GM12874 (cell line): ENCODE results near the gene GLT6D1.

ENCODE experiments used
- CTCF ChIP-seq: IDR thresholded peaks from 2 replicates; pipeline ENCODE4 v1.5.1; 2011; ENCODE audit warnings: low read depth, mild to moderate bottlenecking, control low read depth, low read length, moderate library complexity; ENCODE audit not compliant: insufficient read depth

Gene GLT6D1

DNA sequence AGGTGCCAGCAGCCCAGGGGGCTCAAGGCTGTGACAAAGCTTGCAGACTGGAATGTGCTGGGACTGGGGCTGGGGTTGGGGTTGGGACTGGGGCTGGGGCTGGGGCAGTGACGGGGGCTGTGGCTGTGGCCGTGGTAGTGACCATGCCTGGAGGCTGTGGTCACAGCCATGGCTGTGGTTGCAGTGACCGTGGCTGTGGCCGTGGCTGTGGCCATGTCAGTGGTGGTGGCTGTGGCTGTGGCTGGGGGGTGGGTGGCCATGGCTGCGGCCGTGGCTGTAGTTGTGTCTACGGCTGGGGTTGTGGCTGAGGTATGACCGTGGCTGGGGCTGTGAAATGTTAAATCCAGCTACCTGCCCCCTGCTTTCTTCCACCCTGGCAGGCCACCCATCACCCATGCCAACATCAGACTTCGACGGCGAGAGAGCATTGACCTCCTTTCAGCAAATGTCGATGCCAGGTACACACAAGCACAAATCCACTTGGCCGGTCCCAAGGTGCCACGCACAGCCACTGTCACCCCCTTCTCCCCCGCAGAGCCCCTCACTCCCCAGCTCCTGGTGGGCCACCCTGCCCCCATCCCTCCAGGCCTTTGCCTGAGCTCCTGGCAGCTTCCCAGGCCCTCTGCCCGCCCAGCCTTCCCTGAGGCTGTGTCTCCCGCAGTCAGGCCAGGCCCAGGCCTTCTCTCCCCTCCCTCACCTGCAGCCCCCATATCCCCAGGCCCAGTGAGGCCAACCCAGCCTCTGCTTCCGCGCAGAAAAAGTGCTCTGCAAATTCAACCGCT lies 39.1 kb upstream of the GLT6D1 start:
- no peak for TF ChIP-seq CTCF

DNA sequence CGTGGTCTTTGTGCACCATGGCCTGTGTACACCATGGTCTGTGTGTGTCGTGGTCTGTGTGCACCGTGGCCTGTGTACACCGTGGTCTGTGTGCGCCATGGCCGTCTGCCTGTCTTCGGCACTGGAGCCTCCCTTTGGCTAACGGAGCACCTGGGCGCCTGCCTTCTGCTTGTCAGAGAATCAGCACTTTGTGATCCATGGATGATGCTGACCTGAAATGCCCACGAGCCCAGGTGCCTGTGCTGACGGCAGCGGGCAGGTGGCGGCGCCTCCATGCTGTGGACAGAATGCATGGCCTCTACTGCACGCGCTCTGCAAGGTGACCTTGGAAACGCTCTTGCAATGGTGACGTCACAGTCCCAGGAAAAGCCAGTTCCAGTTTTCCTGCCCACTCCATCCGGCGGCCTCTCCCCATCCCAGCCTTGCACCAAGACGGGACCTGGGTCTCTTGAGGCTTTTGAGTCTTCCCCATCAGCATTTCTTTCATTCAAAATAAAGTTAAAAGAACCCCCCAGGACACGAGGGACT lies 38.4 kb upstream of the GLT6D1 start:
- no peak for TF ChIP-seq CTCF

- no peak for TF ChIP-seq CTCF
Observed at GRCh38 chr9:135676891-135677290, 37.6 kb upstream of the GLT6D1 start.

GRCh38 chr9:135674977-135675376 lies 35.6 kb upstream of the GLT6D1 start:
- TF ChIP-seq CTCF, result no peak

- no peak for TF ChIP-seq CTCF
Observed at GRCh38 chr9:135673941-135674340, 34.6 kb upstream of the GLT6D1 start.

- no peak for TF ChIP-seq CTCF
Observed at GRCh38 chr9:135671591-135672041, 32.3 kb upstream of the GLT6D1 start.

- no peak for TF ChIP-seq CTCF
Observed at GRCh38 chr9:135670721-135671590, 31.6 kb upstream of the GLT6D1 start.
